Heart left ventricle (tissue), 16 donors: ENCODE results near the gene ZDHHC18. TPM values are rescaled to one million over a fixed set of nuclear protein-coding genes. Genes with fewer than 3 reads are reported as not detected.
A peak's percentile ranks its signal among the peaks of the same experiment; 100 is the strongest.

Source experiments
- ATAC-seq, 4 donors: fragments of 200-7000 bp; cut with Tn5 transposase; one replicate each; pipeline ENCODE4 v1.9.1; 2020 to 2022; ENCODE audit warnings: moderate library complexity in 4 of 4, mild to moderate bottlenecking in 3 of 4, moderate number of reproducible peaks in 1 of 4
- DNase-seq, 5 donors: peaks; one replicate each; pipeline ENCODE4 v3.0.0-alpha.2; 2020
- H3K27ac ChIP-seq, 12 donors: fragments of 200-600 bp; sonication (generic) in 4 of 12; one replicate each; pipeline versions ENCODE4 v1.5.0 to v1.8.0; 2016 to 2022; ENCODE audit warnings: mild to moderate bottlenecking in 2 of 12
- H3K27me3 ChIP-seq, 9 donors: fragments of 200-600 bp; sonication (generic) in 2 of 9; one replicate each; pipeline versions ENCODE4 v1.5.1 to v1.8.0; 2016 to 2022; ENCODE audit warnings: mild to moderate bottlenecking in 3 of 9
- H3K36me3 ChIP-seq, 9 donors: fragments of 200-600 bp; sonication (generic) in 2 of 9; one replicate each; pipeline versions ENCODE4 v1.5.0 to v1.8.0; 2018 to 2022; ENCODE audit warnings: mild to moderate bottlenecking in 2 of 9
- H3K4me1 ChIP-seq, 12 donors: fragments of 200-600 bp; sonication (generic) in 4 of 12; one replicate each; pipeline versions ENCODE4 v1.5.0 to v1.8.0; 2016 to 2022; ENCODE audit warnings: mild to moderate bottlenecking in 3 of 12
- H3K4me3 ChIP-seq, 12 donors: fragments of 200-600 bp; sonication (generic) in 4 of 12; one replicate each; pipeline versions ENCODE4 v1.5.0 to v1.8.0; 2017 to 2022; ENCODE audit warnings: mild to moderate bottlenecking in 9 of 12, moderate library complexity in 4 of 12
- H3K9me3 ChIP-seq, 12 donors: fragments of 200-600 bp; sonication (generic) in 4 of 12; one replicate each; pipeline versions ENCODE4 v1.5.0 to v1.8.0; 2016 to 2022; ENCODE audit warnings: mild to moderate bottlenecking in 1 of 12
- POLR2A ChIP-seq, 2 donors: fragments of 450-650 bp; IDR thresholded peaks; one replicate each; pipeline ENCODE4 v1.6.1; 2017; ENCODE audit warnings: antibody characterized with exemption in 2 of 2, mild to moderate bottlenecking in 2 of 2, moderate library complexity in 2 of 2
- WGBS, 4 donors: extraction: QIAGEN DNeasy Blood & Tissue Kit in 2 of 4; methylation state at CpG; one replicate each; pipeline versions ENCODE4 v1.1.5 to v1.1.7; 2013 to 2018; 5-methylcytosine and 5-hydroxymethylcytosine counted together
- intact Hi-C, 10 donors: fragments of 100-400 bp; cut with DNase I; formaldehyde crosslinking; loops; one replicate each; pipeline versions ENCODE4 v1.11.1 to v1.14.2; 2022
- polyA plus RNA-seq, 2 donors: library from polyadenylated mRNA; stranded (reverse); fragments of 200-250 nt; gene quantifications; one replicate each; pipeline ENCODE4 v1.2.3, GENCODE V29; 2013
- total RNA-seq, 9 donors: library from RNA; depleted of rRNA in 2 of 9; stranded (reverse); fragments of >200 nt in 2 of 9; fragmentation: NEBNext Ultra II Directional in 3 of 9; extraction: Animal tissue kit (Norgen Biotek cat#: 25700) in 3 of 9; gene quantifications; one replicate each; pipeline versions ENCODE4 v1.1.0 to v1.2.4, GENCODE V29; 2016 to 2023
- TF ChIP-seq, protein P1 (sequence below), 12 donors: fragments of 200-600 bp; sonication (generic) in 4 of 12; IDR thresholded peaks; one replicate each; pipeline versions ENCODE4 v1.5.0 to v1.8.0; 2018 to 2022; ENCODE audit warnings: antibody characterized with exemption in 12 of 12, mild to moderate bottlenecking in 5 of 12
- donor health status: ischemic (EF 13 %, LVEDD 7.1; RV severe dilation, severe dysfunction).
- donor health status: healthy with polysubstance abuse.
- donor health status: DM: no; HTN: yes; CAD: no.
- donor health status: DM: no; HTN: no; CAD: no.
- donor health status: ischemic (EF 25% LVEDD 6.9; RV normal size, moderate dysfunction).
- donor health status: ischemic (EF 25% LVEDD 5.7; RV mildly dilated, moderate dysfunction).
- donor health status: healthy.
- donor health status: DM: yes; HTN: yes; CAD: no.
- donor health status: ischemic (EF 35%, LVEDD 5.7; RV mildly dilated, moderate dysfunction).
- donor health status: nonischemic (EF 11% LVEDD 7.7; RV severe dilation, severe dysfunction).
- donor health status: DM: yes; HTN: yes; CAD: no.
- donor health status: PGD.
- donor health status: ischemic (EF 29% LVEDD 5.4; RV normal size, mild dysfunction).
- donor health status: nonischemic (EF 23%, LVEDD 6.1; RV moderate dilation, normal function).

The ZDHHC18 gene
- total and polyA plus RNA-seq, 11 donors, result 8.7 to 22.5 (median 12.2) TPM

DNA sequence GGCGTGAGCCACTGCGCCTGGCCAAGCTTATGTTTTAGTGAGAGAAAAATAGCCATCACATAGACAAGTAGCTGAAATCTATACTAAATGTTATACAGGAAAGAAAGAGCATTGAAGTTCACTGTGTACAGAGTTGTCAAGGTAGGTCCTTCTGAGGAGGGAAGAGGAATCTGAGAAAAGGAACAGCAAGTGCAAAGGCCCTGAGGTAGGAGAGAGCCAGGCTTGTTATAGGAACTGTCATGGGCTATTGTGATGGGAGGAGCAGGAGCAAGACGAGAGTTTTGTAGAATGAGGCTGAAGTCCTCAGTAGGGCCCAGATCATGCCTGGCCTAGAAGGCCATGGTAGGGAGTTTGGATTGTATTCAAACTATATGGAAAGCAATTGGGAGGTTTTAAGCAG lies 4.6 kb downstream of the ZDHHC18 start:
- H3K27ac ChIP-seq, result no peak overlapping the region
- H3K4me1 ChIP-seq, result peaks cover 8 to 60% (median 26%) of the 10 kb centered on the region in 12 donors

DNA sequence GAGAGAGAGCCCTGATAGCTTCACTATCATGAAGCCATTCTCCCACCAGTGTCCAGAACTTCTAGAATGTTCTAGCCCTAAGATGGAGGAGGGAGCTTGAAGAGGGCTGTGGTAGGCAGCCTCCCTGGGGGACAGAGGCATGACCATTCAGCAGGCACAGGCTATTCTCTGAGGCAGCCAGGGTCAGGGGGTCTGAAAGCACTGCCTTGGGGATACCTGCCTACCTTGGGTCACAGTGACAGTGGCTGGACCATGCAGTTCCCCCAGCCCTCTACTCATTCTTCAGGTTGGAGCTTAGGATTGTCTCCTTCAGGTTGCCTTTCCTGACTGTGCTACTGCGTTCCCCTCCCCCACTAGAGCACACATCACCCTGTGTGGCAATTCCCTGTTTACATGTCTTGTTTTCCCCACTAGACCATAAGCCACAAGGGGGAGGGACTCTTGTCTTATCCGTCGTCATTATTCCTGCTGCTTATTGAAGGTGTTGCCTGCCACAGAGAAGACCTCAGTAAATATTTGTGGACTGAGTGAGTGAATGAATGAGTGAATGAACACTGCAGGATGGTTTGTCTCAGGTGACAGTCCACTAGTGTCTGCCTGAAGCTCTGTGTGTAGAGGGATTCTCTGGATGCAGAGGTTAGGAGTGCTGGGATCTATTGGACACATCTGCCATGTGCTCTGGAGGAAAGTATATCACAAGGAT lies 5.2 kb downstream of the ZDHHC18 start:
- H3K27me3 ChIP-seq, result no peaks in the 10 kb centered on the region
- peaks cover 0 to 59% (median 45%) of the 10 kb centered on the region in 9 donors for H3K36me3 ChIP-seq
- TF ChIP-seq POLR2A (IDR thresholded peaks at IDR 0.05), result no peak
- TF ChIP-seq, protein P1, sequence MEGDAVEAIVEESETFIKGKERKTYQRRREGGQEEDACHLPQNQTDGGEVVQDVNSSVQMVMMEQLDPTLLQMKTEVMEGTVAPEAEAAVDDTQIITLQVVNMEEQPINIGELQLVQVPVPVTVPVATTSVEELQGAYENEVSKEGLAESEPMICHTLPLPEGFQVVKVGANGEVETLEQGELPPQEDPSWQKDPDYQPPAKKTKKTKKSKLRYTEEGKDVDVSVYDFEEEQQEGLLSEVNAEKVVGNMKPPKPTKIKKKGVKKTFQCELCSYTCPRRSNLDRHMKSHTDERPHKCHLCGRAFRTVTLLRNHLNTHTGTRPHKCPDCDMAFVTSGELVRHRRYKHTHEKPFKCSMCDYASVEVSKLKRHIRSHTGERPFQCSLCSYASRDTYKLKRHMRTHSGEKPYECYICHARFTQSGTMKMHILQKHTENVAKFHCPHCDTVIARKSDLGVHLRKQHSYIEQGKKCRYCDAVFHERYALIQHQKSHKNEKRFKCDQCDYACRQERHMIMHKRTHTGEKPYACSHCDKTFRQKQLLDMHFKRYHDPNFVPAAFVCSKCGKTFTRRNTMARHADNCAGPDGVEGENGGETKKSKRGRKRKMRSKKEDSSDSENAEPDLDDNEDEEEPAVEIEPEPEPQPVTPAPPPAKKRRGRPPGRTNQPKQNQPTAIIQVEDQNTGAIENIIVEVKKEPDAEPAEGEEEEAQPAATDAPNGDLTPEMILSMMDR (IDR thresholded peaks at IDR 0.05), result no peak
- peaks cover 7 to 58% (median 24%) of the 10 kb centered on the region in 12 donors for H3K4me1 ChIP-seq
- no peaks in the 10 kb centered on the region for H3K9me3 ChIP-seq
- intact Hi-C loops, result no loop called here
- H3K27ac ChIP-seq, result peak overlapping the region in 1 of 12 donors; percentile 12
- H3K4me3 ChIP-seq, result no peak overlapping the region
- no peak for ATAC-seq
- 72 to 82% (median 77%) methylated on average over 3 of the region's 3 CpGs for WGBS, 4 donors
- no peak for DNase-seq

More for the DNA sequence above, 4.6 kb downstream of the ZDHHC18 start:
- Histone ChIP-seq H3K27me3 (no peaks in the 10 kb centered on the region), H3K4me3 (no peak overlapping the region), H3K36me3 (peaks cover 0 to 56% (median 42%) of the 10 kb centered on the region in 9 donors), H3K9me3 (no peaks in the 10 kb centered on the region)
- TF ChIP-seq, protein P1 (IDR thresholded peaks at IDR 0.05), result no peak
- TF ChIP-seq POLR2A (IDR thresholded peaks at IDR 0.05), result no peak
- intact Hi-C loops, result no loop called here
- 93 to 96% (median 95%) methylated on average over 3 of the region's 3 CpGs for WGBS, 4 donors
- no peak for DNase-seq
- ATAC-seq, result no peak

DNA sequence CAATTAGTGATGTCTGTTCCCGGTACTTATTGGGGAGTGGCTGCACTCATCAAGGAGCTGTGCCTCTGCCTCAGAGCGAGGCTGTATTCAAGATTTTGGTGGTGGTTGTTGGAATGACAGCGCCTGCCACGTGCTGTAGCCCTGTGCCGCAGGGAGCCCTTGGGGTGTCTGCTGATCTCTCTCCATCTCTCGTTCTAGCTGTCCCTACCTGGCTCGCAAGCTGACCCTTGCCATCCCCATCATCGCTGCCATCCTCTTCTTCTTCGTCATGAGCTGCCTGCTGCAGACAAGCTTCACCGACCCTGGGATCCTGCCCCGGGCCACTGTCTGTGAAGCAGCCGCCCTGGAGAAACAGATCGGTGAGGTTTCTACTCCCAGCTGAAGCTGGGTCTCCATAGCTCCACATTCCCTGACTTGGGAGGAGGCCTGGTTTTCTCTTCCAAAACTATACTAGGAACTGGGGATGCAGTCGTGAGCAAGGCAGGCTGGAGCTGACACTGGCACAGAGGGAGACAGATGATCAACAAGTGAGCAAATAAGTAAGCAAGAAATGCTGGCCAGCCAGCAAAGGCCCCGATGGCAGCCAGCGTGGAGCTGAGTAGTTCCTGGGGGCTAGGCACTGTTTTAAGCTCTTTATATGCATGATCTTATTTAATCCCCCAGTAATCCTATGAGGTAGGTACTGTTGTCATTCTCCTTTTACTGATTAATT lies 5.9 kb downstream of the ZDHHC18 start:
- ATAC-seq (no peak), DNase-seq (no peak)
- Histone ChIP-seq H3K36me3 (peaks cover 0 to 60% (median 45%) of the 10 kb centered on the region in 9 donors), H3K4me3 (peak overlapping the region in 1 of 12 donors; percentile 13), H3K27ac (peak overlapping the region in 1 of 12 donors; percentile 81), H3K4me1 (peaks cover 7 to 57% (median 23%) of the 10 kb centered on the region in 12 donors), H3K27me3 (no peaks in the 10 kb centered on the region), H3K9me3 (no peaks in the 10 kb centered on the region)
- WGBS, 4 donors, result 90 to 93% (median 92%) methylated on average over 16 of the region's 16 CpGs
- TF ChIP-seq, protein P1 (IDR thresholded peaks at IDR 0.05), result no peak
- no peak for TF ChIP-seq POLR2A (IDR thresholded peaks at IDR 0.05)
- intact Hi-C loops, result no loop called here
